ENCODE data around the gene RTN4. TPM values are rescaled to one million over a fixed set of nuclear protein-coding genes. Genes with fewer than 3 reads are reported as not detected.

Gene RTN4
- total and polyA plus RNA-seq, 10 donors = 55.2 to 215 (median 155) TPM

GRCh38 chr2:55087936-55088335, 37.7 kb upstream of the RTN4 start:
- Histone ChIP-seq H3K4me1 (peaks cover 0 to 20% (median 8%) of the 10 kb centered on the region in 6 donors), H3K27me3 (replicated peaks in 1 of 7) (no peaks in the 10 kb centered on the region), H3K9me3 (no peaks in the 10 kb centered on the region), H3K36me3 (no peaks in the 10 kb centered on the region), H3K27ac (no peak overlapping the region), H3K4me3 (no peak overlapping the region)
- TF ChIP-seq POLR2AphosphoS5 (IDR thresholded peaks at IDR 0.05) = no peak
- no peak for TF ChIP-seq POLR2A (IDR thresholded peaks at IDR 0.05)
- no peak for TF ChIP-seq CTCF (IDR thresholded peaks at IDR 0.05 in 8 of 11, conservative IDR thresholded peaks at IDR 0.05 in 3 of 11)
- DNase-seq = no peak
- intact Hi-C loops (cut with DNase I; ENCODE audit: low total_unique reads) = no loop called here
- WGBS, 5 donors = 76 to 91% (median 82%) methylated on average over 3 of the region's 3 CpGs

DNA sequence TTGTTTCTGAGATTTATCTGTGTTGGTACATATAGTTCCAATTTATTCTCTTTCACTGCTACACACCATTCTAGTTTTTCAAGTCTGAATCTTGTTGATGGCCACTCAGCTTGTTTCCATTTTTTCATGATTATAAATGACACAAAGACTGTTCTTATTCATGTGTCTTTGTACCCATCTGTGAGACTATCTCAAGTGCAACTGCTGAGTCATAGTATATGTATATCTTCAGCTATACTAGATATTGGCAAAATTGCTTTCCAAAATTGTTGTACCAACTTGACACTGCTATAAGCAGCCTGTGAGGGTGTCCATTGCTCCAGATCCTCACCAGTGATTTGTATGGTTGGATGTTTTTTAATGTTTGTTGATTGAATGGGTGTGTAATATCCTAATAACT, 37.2 kb upstream of the RTN4 start:
- Histone ChIP-seq H3K27ac (no peak overlapping the region), H3K9me3 (no peaks in the 10 kb centered on the region), H3K36me3 (no peaks in the 10 kb centered on the region), H3K4me1 (peaks cover 0 to 19% (median 9%) of the 10 kb centered on the region in 6 donors), H3K4me3 (no peak overlapping the region), H3K27me3 (replicated peaks in 1 of 7) (no peaks in the 10 kb centered on the region)
- TF ChIP-seq POLR2A (IDR thresholded peaks at IDR 0.05) (no peak), CTCF (IDR thresholded peaks at IDR 0.05 in 8 of 11, conservative IDR thresholded peaks at IDR 0.05 in 3 of 11) (no peak), POLR2AphosphoS5 (IDR thresholded peaks at IDR 0.05) (no peak)
- no peak for DNase-seq
- intact Hi-C loops (cut with DNase I; ENCODE audit: low total_unique reads) = no loop called here

DNA sequence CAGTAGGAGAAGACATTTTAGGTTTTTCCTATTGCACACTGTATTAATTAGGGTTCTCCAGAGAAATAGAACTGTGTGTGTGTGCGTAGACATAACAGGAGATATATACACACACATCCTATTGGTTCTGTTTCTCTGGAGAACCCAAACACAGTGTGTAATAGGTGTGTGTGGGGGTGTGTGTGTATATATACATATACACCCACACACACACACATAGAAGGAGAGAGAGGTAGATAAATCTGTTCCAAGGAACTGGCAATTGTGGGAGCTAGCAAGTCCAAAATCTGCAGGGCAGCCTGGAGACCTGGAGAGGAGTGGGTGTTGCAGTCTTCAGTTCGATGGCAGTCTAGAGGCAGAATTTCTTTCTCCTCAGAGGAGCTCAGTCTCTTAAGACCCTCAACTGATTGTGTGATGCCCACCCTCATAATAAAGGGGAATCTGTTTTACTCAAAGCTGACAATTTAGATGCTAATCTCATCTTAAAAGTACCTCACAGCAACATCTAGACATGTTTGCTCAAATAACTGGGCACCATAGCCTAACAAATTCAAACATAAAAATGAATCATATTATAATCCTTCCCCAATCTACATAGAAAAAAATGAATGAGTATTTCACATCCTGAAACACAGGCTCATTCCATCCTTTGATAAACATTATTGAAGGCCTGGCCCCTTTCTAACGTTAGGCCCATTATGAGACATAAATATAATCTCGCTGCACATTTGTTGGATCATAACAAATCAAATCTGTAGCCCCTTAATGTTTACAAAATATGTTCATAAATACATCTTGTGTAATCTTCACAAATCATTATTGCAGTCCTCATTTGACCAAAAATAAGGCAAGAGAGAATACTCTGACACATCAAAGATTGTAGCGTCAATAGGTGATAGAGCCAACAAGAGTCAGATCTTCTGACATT, 35.1 kb upstream of the RTN4 start:
- intact Hi-C loops (cut with DNase I; ENCODE audit: low total_unique reads) = no loop called here
- peaks cover 0 to 5% (median 0%) of the 10 kb centered on the region in 8 donors for H3K9me3 ChIP-seq

More for the DNA sequence above, 35.1 kb upstream of the RTN4 start:
- Histone ChIP-seq H3K27me3 (replicated peaks in 1 of 7) (no peaks in the 10 kb centered on the region), H3K36me3 (no peaks in the 10 kb centered on the region), H3K4me3 (no peak overlapping the region), H3K27ac (no peak overlapping the region), H3K4me1 (peaks cover 0 to 15% (median 9%) of the 10 kb centered on the region in 6 donors)
- no peak for DNase-seq
- WGBS, 5 donors = 93 to 96% (median 95%) methylated on average over 5 of the region's 5 CpGs
- no peak for TF ChIP-seq CTCF (IDR thresholded peaks at IDR 0.05 in 8 of 11, conservative IDR thresholded peaks at IDR 0.05 in 3 of 11)
- TF ChIP-seq POLR2A (IDR thresholded peaks at IDR 0.05) = no peak
- no peak for TF ChIP-seq POLR2AphosphoS5 (IDR thresholded peaks at IDR 0.05)

Measured in spleen (tissue), 11 donors.